Left lung (tissue), 10 donors: Measurements from ENCODE around the gene UNC119B. TPM values are rescaled to one million over a fixed set of nuclear protein-coding genes. Genes with fewer than 3 reads are reported as not detected.

Experiments used
- ATAC-seq: fragments of 200-7000 bp; cut with Tn5 transposase; one replicate; pipeline ENCODE4 v1.9.1; 2020; ENCODE audit warnings: moderate library complexity
- DNase-seq, 4 donors: peaks; one replicate each; pipeline ENCODE4 v3.0.0-alpha.2; 2013 to 2020
- H3K27ac ChIP-seq, 2 donors: fragments of 200-600 bp; sonication (generic) in 1 of 2; one replicate each; pipeline versions ENCODE4 v1.5.0 to v1.8.0; 2020 to 2021
- H3K27me3 ChIP-seq, 2 donors: fragments of 200-600 bp; sonication (generic) in 1 of 2; one replicate each; pipeline versions ENCODE4 v1.5.0 to v1.8.0; 2020 to 2021
- H3K36me3 ChIP-seq, 2 donors: fragments of 200-600 bp; sonication (generic) in 1 of 2; one replicate each; pipeline versions ENCODE4 v1.5.0 to v1.8.0; 2020 to 2021
- H3K4me1 ChIP-seq, 2 donors: fragments of 200-600 bp; one replicate each; pipeline ENCODE4 v1.8.0; 2021
- H3K4me3 ChIP-seq, 2 donors: fragments of 200-600 bp; sonication (generic) in 1 of 2; one replicate each; pipeline versions ENCODE4 v1.5.0 to v1.8.0; 2020 to 2021; ENCODE audit warnings: mild to moderate bottlenecking in 1 of 2
- H3K9me3 ChIP-seq, 2 donors: fragments of 200-600 bp; sonication (generic) in 1 of 2; one replicate each; pipeline versions ENCODE4 v1.5.0 to v1.8.0; 2020 to 2021
- CTCF ChIP-seq, 2 donors: fragments of 200-600 bp; sonication (generic) in 1 of 2; IDR thresholded peaks; one replicate each; pipeline versions ENCODE4 v1.5.0 to v1.8.0; 2021; ENCODE audit warnings: antibody characterized with exemption in 2 of 2
- intact Hi-C, 2 donors: fragments of 100-400 bp; cut with DNase I; formaldehyde crosslinking; loops; one replicate each; pipeline versions ENCODE4 v1.11.2 to v1.14.2; 2022
- polyA plus RNA-seq, 6 donors: library from polyadenylated mRNA; unstranded; fragments of 120-200 nt; gene quantifications; one replicate each; pipeline ENCODE4 v1.2.1, GENCODE V29; 2013; ENCODE audit not compliant: insufficient read length in 6 of 6
- total RNA-seq, 2 donors: library from RNA; stranded (reverse); fragmentation: NEBNext Ultra II Directional; extraction: Animal tissue kit (Norgen Biotek cat#: 25700); gene quantifications; one replicate each; pipeline ENCODE4 v1.2.1, GENCODE V29; 2021
- donor health status: DM: no; HTN: yes; CAD: no.
- donor health status: DM: no; HTN: no; CAD: no.

The UNC119B gene
- total and polyA plus RNA-seq, 8 donors: 23.3 to 63.2 (median 55.0) TPM

GRCh38 chr12:120720987-120721801 lies 10.9 kb downstream of the UNC119B start:
- Histone ChIP-seq H3K4me3 (no peak overlapping the region), H3K36me3 (peaks cover 5 to 77% of the 10 kb centered on the region in 2 donors), H3K9me3 (no peaks in the 10 kb centered on the region), H3K27me3 (no peaks in the 10 kb centered on the region), H3K4me1 (peaks cover 7 to 50% of the 10 kb centered on the region in 2 donors), H3K27ac (peak overlapping the region in 1 of 2 donors; percentile 33)
- TF ChIP-seq CTCF (IDR thresholded peaks at IDR 0.05): no peak
- ATAC-seq (no peak), DNase-seq (no peak)
- intact Hi-C loops: no loop called here

GRCh38 chr12:120721866-120722265 lies 11.6 kb downstream of the UNC119B start:
- H3K4me3 ChIP-seq: no peak overlapping the region
- peaks cover 7 to 56% of the 10 kb centered on the region in 2 donors for H3K4me1 ChIP-seq
- TF ChIP-seq CTCF (IDR thresholded peaks at IDR 0.05): no peak
- H3K27me3 ChIP-seq: no peaks in the 10 kb centered on the region
- intact Hi-C loops: no loop called here
- no peak for ATAC-seq
- peaks cover 0 to 71% of the 10 kb centered on the region in 2 donors for H3K36me3 ChIP-seq
- H3K27ac ChIP-seq: no peak overlapping the region
- no peaks in the 10 kb centered on the region for H3K9me3 ChIP-seq
- no peak for DNase-seq

- Histone ChIP-seq H3K27ac (no peak overlapping the region), H3K4me1 (peaks cover 7 to 59% of the 10 kb centered on the region in 2 donors), H3K9me3 (no peaks in the 10 kb centered on the region), H3K4me3 (no peak overlapping the region), H3K27me3 (no peaks in the 10 kb centered on the region), H3K36me3 (peaks cover 0 to 69% of the 10 kb centered on the region in 2 donors)
- no peak for DNase-seq
- TF ChIP-seq CTCF (IDR thresholded peaks at IDR 0.05): no peak
- ATAC-seq: no peak
- intact Hi-C loops: no loop called here
Measured at GRCh38 chr12:120722784-120723183, 12.5 kb downstream of the UNC119B start.

- Histone ChIP-seq H3K9me3 (no peaks in the 10 kb centered on the region), H3K36me3 (peaks cover 0 to 63% of the 10 kb centered on the region in 2 donors), H3K4me3 (no peak overlapping the region), H3K4me1 (peaks cover 7 to 48% of the 10 kb centered on the region in 2 donors), H3K27me3 (no peaks in the 10 kb centered on the region), H3K27ac (no peak overlapping the region)
- no peak for ATAC-seq
- no peak for DNase-seq
- intact Hi-C loops: no loop called here
- TF ChIP-seq CTCF (IDR thresholded peaks at IDR 0.05): no peak
Measured at GRCh38 chr12:120724720-120725119, 14.5 kb downstream of the UNC119B start.

GRCh38 chr12:120725151-120725658 lies 14.9 kb downstream of the UNC119B start:
- H3K9me3 ChIP-seq: no peaks in the 10 kb centered on the region
- DNase-seq: no peak
- intact Hi-C loops: no loop called here
- H3K27ac ChIP-seq: peak overlapping the region; percentile 26 to 81
- peaks cover 0 to 62% of the 10 kb centered on the region in 2 donors for H3K36me3 ChIP-seq
- TF ChIP-seq CTCF (IDR thresholded peaks at IDR 0.05): no peak
- H3K4me3 ChIP-seq: peak overlapping the region; percentile 62 to 76
- H3K4me1 ChIP-seq: peaks cover 7 to 43% of the 10 kb centered on the region in 2 donors
- H3K27me3 ChIP-seq: no peaks in the 10 kb centered on the region
- no peak for ATAC-seq
